Activated CD4-positive, alpha-beta T cell treated with anti-CD3 and anti-CD28 coated beads, Interleukin-2, amount 10 ng/mL, durations not matched to agents 7 days and 5 days (primary cell): ENCODE results near the gene MYO16. TPM values are rescaled to one million over a fixed set of nuclear protein-coding genes. Genes with fewer than 3 reads are reported as not detected.
"Not testable (repeated sequence)": the region's sequence is repeated elsewhere in the genome, so short reads cannot be mapped to it uniquely, and the experiment has no call there.

Experiments used
- CTCF ChIA-PET: fragments of 350-600 bp; sonication (Branson Sonifier 250); formaldehyde crosslinking; loops from one replicate; lab custom pipeline; 2021; ENCODE audit warnings: antibody characterized with exemption; lab: Charles Lee
- POLR2A ChIA-PET: fragments of 350-600 bp; sonication (Branson Sonifier 250); formaldehyde crosslinking; loops from one replicate; lab custom pipeline; 2021; ENCODE audit warnings: antibody characterized with exemption; lab: Charles Lee
- DNase-seq: peaks from one replicate; pipeline ENCODE4 v3.0.0-alpha.2; 2020
- H3K27ac Mint-ChIP-seq: one replicate; pipeline ENCODE4 v1.8.0; 2021; ENCODE audit warnings: mild to moderate bottlenecking, moderate library complexity, mixed read lengths
- H3K27me3 Mint-ChIP-seq: one replicate; pipeline ENCODE4 v1.8.0; 2021; ENCODE audit warnings: mixed read lengths
- H3K36me3 Mint-ChIP-seq: one replicate; pipeline ENCODE4 v1.8.0; 2021; ENCODE audit warnings: low read depth, mixed read lengths
- H3K4me1 Mint-ChIP-seq: one replicate; pipeline ENCODE4 v1.8.0; 2021; ENCODE audit warnings: mixed read lengths
- H3K4me3 Mint-ChIP-seq: one replicate; pipeline ENCODE4 v1.8.0; 2021; ENCODE audit warnings: mild to moderate bottlenecking, moderate library complexity, mixed read lengths
- H3K9me3 Mint-ChIP-seq: one replicate; pipeline ENCODE4 v1.8.0; 2021; ENCODE audit warnings: mixed read lengths
- total RNA-seq, 2 experiments: library from RNA; stranded (reverse); gene quantifications; one replicate each; pipeline ENCODE4 v1.2.3, GENCODE V29; 2021

Gene MYO16
- total RNA-seq, 2 experiments from 2014 or later = not detected

DNA sequence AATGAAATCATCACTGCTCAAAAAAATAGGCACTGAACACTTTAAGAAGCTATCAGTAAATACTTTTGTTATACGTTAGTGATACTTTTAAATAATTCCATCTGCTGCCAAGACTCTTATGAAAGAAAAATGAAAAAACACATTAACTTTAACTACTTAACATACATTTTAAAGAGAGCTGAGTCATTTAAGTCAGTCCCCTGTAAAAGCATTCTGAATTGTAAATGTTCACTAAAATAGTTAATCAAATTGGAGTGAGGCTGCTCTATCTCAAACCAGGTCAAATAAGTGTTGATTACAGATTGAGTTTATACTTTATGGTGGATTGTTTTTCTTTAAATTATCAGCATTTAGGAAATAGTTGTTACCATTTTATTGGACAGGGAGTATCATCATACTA, 274.2 kb downstream of the MYO16 start:
- DNase-seq = no peak
- peaks cover 19% of the 10 kb centered on the region for H3K27me3 Mint-ChIP-seq
- H3K4me1 Mint-ChIP-seq = no peaks in the 10 kb centered on the region
- no peaks in the 10 kb centered on the region for H3K36me3 Mint-ChIP-seq
- no peaks in the 10 kb centered on the region for H3K9me3 Mint-ChIP-seq
- H3K27ac Mint-ChIP-seq = no peak overlapping the region
- CTCF ChIA-PET = no interaction called here
- POLR2A ChIA-PET = interaction anchor here (0.6 kb wide), 1 partner anchor 44 kb away, joined by 3 read pairs; no protein-coding TSS in a partner anchor
- H3K4me3 Mint-ChIP-seq = no peak overlapping the region

DNA sequence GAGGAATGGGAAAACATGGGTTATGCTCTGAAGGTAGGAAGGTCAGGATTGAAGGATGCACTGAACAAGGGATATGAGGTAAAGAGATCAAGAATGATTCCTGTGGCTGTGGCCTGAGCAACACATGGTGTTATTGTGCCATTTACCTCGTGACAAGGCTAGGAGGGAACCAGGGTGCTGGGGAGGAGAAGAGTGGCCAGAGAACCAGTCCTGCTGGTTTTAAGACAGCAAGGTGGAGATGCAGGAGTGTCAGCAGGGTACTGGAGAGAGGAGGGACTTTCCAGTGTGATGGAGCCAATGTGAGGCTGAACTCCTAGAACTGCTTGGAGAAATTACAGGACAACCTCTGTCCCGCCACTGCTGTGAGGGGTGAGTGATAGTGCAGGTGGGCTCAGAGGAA, 282.4 kb downstream of the MYO16 start:
- H3K4me3 Mint-ChIP-seq = no peak overlapping the region
- DNase-seq = no peak
- peaks cover 15% of the 10 kb centered on the region for H3K27me3 Mint-ChIP-seq
- H3K36me3 Mint-ChIP-seq = no peaks in the 10 kb centered on the region
- H3K27ac Mint-ChIP-seq = no peak overlapping the region
- no peaks in the 10 kb centered on the region for H3K9me3 Mint-ChIP-seq
- H3K4me1 Mint-ChIP-seq = peaks cover 17% of the 10 kb centered on the region
- ChIA-PET CTCF (no interaction called here), POLR2A (no interaction called here)

DNA sequence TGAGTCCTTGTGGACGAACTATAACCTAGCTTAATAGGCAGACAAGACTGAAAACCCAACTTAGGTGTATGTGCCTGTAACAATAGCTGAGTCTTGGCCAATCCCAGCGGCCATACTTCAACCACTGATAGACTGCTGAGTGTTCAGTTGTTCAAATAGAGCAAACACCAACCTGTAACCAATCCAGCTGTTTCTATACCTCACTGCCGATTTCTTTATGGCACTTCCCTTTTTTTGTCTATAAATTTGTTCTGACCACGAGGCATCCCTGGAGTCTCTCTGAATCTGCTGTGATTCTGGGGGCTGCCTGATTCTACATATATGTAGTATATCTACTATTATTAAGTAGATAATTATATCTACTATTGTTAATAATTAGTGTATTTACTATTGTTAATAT, 284.3 kb downstream of the MYO16 start:
- H3K27ac Mint-ChIP-seq, H3K36me3 Mint-ChIP-seq, DNase-seq, POLR2A ChIA-PET, H3K9me3 Mint-ChIP-seq, H3K4me3 Mint-ChIP-seq: not testable (repeated sequence)
- H3K4me1 Mint-ChIP-seq = peaks cover 17% of the 10 kb centered on the region
- CTCF ChIA-PET = interaction anchor here (1.6 kb wide), 1 partner anchor 8 kb away, joined by 4 read pairs; no protein-coding TSS in a partner anchor
- peaks cover 15% of the 10 kb centered on the region for H3K27me3 Mint-ChIP-seq

DNA sequence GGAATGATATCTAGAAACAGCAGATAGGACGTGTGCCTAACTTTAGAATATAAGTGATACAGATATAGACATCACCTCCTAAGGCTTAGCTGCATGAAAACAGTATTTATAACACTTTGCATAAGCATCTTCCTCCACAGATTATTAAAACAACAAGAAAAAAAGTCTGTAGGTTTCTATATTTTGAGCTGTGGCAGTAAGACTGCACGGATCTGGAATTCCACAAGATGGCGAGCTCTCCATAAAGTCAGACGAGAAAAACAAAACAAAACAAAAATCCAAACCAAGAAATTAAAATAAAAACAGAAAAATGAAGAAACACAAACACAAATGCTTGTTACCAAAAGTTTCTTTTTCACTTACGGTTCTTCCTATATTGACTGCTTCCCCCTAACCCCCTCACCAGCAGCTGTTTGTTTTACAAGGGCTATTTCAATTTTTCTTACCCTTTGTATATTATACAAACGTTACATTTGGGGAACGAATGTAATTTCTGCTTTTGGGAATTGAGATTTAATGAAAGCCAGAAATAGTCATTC, 285.8 kb downstream of the MYO16 start:
- Mint-ChIP-seq H3K4me1 (peaks cover 18% of the 10 kb centered on the region), H3K4me3 (peak overlapping the region; percentile 19), H3K36me3 (no peaks in the 10 kb centered on the region), H3K27ac (peak overlapping the region; percentile 83), H3K27me3 (peaks cover 14% of the 10 kb centered on the region), H3K9me3 (no peaks in the 10 kb centered on the region)
- DNase-seq = no peak
- CTCF ChIA-PET = interaction anchor here (0.5 to 0.9 kb wide), 5 partner anchors 18 to 1200 kb away, joined by 3 to 5 read pairs (median 3); partner anchors contain the start of gene LIG4
- POLR2A ChIA-PET = no interaction called here

DNA sequence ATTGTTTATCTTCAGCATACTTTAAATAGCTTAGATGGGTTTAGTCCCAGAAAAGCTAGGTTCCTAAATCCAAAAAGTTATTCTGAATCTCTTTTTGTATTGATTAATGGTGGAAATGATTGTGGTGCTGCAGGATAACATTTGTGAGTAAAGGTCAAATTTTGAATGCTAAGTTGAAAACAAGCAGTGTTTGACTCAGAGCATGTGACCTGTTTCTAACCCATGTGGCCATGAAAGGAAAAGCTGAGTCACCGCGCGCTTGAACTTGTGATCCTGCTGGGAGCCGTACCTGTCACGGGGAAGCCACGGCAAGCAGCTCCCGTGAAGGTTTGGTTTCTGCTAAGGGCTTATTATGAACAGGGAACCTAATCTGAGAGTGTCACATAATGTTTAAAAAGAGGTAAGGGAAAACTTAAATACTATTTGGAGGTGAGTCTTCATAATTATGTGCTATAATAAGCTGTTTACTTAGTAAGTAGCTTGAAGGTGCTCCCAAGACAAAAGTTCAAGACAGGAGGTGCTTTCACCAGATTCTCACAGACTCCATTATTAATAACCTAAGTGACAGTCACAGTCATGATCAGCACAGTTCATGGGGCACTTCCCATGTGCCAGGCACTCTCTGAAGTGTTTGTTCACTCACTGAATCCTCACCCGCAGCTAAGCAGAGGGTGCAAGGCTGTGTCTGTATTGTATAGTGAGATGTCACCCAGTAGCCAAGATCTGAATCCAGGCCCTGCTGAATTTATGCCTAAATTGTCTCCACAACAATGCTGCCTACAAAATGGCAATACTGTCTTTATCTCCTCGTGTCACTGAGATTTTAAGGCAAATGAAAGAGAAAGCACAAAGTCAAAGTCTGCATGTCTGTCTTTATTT, 286.5 kb downstream of the MYO16 start:
- peak; percentile 79 for DNase-seq
- H3K36me3 Mint-ChIP-seq = no peaks in the 10 kb centered on the region
- peaks cover 20% of the 10 kb centered on the region for H3K4me1 Mint-ChIP-seq
- peak overlapping the region; percentile 83 for H3K27ac Mint-ChIP-seq
- peak overlapping the region; percentile 45 for H3K4me3 Mint-ChIP-seq
- peaks cover 8% of the 10 kb centered on the region for H3K27me3 Mint-ChIP-seq
- POLR2A ChIA-PET = no interaction called here
- no peaks in the 10 kb centered on the region for H3K9me3 Mint-ChIP-seq
- CTCF ChIA-PET = interaction anchor here (0.5 to 0.8 kb wide), 2 partner anchors 21 to 32 kb away, joined by 3 read pairs; no protein-coding TSS in a partner anchor

DNA sequence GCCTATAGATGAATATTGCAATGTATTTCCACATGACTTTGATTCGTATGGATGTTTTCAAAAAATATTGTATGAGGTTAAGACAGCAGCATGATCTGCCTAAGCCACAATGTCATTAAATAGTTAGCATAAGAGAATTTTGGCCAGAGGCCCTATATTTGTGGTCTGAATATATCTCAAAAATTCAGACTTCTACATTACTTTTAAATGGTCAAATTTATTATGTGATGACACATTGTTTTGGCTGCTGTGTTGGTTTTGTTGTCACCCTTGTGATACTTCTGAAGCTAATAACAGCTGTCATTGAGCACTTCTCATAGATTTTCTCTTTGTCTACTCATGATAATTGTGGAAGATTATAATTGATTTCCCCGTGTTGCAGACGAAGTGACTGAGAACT, 288.2 kb downstream of the MYO16 start:
- no peaks in the 10 kb centered on the region for H3K9me3 Mint-ChIP-seq
- H3K4me1 Mint-ChIP-seq = peaks cover 20% of the 10 kb centered on the region
- ChIA-PET CTCF (interaction anchor here (1.0 kb wide), 1 partner anchor 16 kb away, joined by 3 read pairs; no protein-coding TSS in a partner anchor), POLR2A (no interaction called here)
- DNase-seq = no peak
- H3K27ac Mint-ChIP-seq = no peak overlapping the region
- H3K27me3 Mint-ChIP-seq = peaks cover 2% of the 10 kb centered on the region
- no peak overlapping the region for H3K4me3 Mint-ChIP-seq
- H3K36me3 Mint-ChIP-seq = no peaks in the 10 kb centered on the region

DNA sequence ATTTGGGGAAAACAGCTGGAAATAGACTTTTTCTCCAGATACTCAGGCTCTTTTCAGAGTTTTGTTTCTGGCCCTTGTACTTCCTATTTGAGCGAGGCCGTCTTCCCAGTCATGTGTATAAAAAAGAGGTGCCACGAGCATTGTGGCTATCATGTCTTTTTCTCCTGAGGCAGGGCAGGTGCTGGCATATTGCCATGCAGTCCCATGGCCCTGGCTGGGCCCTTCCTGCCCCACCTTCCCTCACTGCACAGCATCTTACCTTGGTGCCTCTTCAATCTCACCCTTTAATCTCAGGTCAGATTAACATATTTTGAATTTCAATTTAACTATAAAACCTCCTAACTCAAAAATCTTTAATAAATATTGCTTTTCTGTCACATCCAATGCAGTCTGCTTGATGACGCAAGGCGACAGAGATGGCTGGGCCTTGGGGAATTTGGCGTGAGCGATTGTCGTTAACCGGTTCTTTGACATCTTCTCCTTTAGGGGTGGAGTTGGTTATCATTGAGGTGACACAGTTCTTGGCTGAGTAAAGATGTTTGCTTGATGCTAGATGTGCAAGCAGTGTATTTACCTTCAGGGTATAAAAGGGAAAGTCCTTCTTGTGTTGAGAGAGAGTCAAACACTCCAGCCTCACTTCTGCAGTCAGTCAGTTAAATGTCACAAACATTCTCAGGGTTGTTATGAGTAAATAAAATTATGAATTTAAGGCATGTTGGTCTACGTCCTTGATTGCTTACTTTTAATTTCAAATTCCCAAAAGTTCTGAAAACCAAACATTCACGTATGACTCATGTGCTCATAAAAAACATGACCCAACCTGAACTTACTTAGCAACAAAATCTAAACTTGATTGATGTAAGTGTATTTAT, 289.9 kb downstream of the MYO16 start:
- Mint-ChIP-seq H3K36me3 (no peaks in the 10 kb centered on the region), H3K4me3 (no peak overlapping the region), H3K4me1 (peaks cover 20% of the 10 kb centered on the region), H3K27ac (no peak overlapping the region), H3K27me3 (no peaks in the 10 kb centered on the region), H3K9me3 (no peaks in the 10 kb centered on the region)
- CTCF ChIA-PET = interaction anchor here (0.6 kb wide), 1 partner anchor 813 kb away, joined by 5 read pairs; no protein-coding TSS in a partner anchor
- no peak for DNase-seq
- POLR2A ChIA-PET = no interaction called here

DNA sequence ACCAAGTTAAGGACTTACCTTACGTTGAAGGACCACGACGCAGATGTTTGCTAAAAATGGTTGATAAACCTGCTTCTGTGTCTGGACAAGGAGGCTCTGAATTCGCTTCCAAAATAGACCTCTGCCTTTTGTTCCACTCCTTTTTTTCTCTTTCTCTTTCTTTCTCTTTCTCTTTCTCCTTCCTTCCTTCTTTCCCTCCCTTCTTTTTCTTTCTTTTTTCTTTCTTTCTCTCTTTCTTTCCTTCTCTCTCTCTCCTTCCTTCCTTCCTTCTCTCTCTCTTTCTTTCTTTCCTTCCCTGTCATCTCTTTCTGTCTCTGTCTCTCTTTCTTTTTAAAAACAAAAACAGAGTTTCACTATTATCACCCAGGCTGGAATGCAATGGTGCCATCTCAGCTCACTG, 290.7 kb downstream of the MYO16 start:
- Mint-ChIP-seq H3K27me3 (no peaks in the 10 kb centered on the region), H3K27ac (no peak overlapping the region)
- POLR2A ChIA-PET = no interaction called here

DNA sequence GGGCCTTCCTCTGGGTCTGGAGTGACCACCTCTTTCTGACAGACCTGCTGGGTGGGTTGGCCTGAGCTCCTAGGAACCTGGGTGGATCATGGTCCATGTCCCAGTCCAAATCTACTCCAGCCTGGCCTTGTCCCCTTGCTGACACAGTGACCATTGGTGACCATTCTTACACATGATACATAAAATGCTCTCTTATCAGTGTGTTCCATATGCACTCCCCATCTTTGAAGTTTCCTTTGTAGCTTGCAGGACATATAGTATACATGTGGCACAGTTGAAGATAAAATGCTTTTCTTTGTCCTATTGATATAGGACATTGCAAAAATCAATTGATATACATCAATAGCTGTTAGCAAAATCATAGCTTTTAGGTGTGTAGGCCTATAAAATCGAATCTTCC, 291.8 kb downstream of the MYO16 start:
- DNase-seq = no peak
- ChIA-PET POLR2A (no interaction called here), CTCF (no interaction called here)
- Mint-ChIP-seq H3K4me3 (no peak overlapping the region), H3K27ac (no peak overlapping the region), H3K27me3 (no peaks in the 10 kb centered on the region), H3K4me1 (peaks cover 6% of the 10 kb centered on the region), H3K9me3 (no peaks in the 10 kb centered on the region), H3K36me3 (no peaks in the 10 kb centered on the region)

More for the DNA sequence above, 290.7 kb downstream of the MYO16 start:
- Mint-ChIP-seq H3K9me3 (no peaks in the 10 kb centered on the region), H3K4me1 (peaks cover 17% of the 10 kb centered on the region), H3K4me3 (no peak overlapping the region), H3K36me3 (no peaks in the 10 kb centered on the region)
- no peak for DNase-seq
- CTCF ChIA-PET = no interaction called here

DNA sequence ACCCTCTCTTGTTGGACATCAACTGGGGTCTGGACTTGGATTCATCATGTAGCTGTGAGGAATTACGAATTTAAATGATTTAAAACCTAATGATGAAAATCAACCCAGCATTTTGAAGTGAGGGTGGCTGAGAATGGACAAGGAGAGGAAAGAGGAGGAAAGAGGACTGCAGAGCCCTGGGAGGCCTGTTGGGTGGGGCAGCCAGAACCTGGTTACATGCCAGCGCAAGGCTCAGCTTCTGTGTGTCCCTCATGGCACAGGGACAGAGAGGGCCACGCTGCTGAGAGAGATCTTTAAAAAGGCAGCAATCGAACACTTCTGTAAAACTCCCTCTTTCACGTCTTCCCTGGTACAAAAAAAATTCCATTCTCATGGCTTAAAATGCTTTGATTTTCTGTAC, 292.7 kb downstream of the MYO16 start:
- Mint-ChIP-seq H3K36me3 (no peaks in the 10 kb centered on the region), H3K9me3 (no peaks in the 10 kb centered on the region), H3K27ac (no peak overlapping the region), H3K4me1 (peaks cover 3% of the 10 kb centered on the region), H3K4me3 (no peak overlapping the region), H3K27me3 (no peaks in the 10 kb centered on the region)
- DNase-seq = no peak
- ChIA-PET POLR2A (no interaction called here), CTCF (interaction anchor here (0.5 to 0.8 kb wide), 2 partner anchors 27 to 1049 kb away, joined by 3 read pairs; no protein-coding TSS in a partner anchor)

DNA sequence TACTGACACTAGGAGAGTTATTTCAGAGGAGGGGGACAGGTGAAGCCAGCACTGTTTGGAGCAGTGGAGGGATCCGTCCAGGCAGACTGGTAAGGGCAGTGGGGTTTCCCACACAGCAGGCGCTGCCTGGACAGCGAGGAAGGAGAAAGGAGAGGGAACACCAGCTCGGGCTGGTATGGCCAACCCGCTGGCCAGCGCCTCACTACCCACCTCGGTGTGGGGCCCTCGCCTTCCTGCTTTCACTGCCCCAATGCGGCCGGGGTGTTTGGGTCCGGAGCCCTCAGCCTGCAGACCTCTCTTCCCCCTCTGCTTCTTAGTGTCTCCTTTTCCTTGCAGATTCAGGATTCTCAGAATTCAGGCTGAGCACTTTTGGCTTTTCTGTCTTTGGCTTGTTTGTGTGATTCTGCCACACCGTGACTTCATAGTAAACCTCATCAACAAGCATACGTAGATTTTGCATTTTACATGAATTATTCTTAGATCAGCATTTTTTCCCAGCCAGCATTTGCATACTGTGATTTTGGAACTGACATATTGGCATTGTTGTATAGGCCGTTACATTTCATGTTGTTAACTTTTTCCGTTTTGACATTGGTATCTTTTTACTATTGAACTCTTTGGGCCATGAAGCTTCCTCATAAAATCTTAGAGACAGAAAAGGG, 294.1 kb downstream of the MYO16 start:
- no peaks in the 10 kb centered on the region for H3K36me3 Mint-ChIP-seq
- H3K27ac Mint-ChIP-seq = no peak overlapping the region
- no peak for DNase-seq
- H3K4me3 Mint-ChIP-seq = no peak overlapping the region
- H3K4me1 Mint-ChIP-seq = peaks cover 3% of the 10 kb centered on the region
- CTCF ChIA-PET = no interaction called here
- H3K27me3 Mint-ChIP-seq = no peaks in the 10 kb centered on the region
- no peaks in the 10 kb centered on the region for H3K9me3 Mint-ChIP-seq
- POLR2A ChIA-PET = no interaction called here

DNA sequence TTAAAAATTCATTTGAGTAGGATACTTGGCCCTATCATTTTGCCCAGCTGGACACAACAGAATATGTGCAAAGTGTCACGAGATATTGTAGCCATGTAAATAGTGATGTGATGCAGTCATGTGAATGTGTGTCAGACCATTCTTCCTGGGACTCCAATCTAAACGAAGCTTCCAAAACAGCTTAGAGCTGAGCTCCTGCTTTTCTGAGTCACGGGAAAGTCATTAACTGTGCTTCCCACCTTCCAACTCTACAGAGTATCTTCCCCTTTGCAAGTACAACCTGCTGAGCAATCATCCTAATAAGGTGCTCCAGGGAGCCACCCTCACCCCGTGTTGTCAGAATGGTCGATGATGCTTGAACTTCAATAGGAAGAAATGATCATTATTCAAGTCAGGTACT, 294.7 kb downstream of the MYO16 start:
- Mint-ChIP-seq H3K27ac (no peak overlapping the region), H3K36me3 (no peaks in the 10 kb centered on the region), H3K4me1 (peaks cover 2% of the 10 kb centered on the region), H3K4me3 (no peak overlapping the region), H3K9me3 (no peaks in the 10 kb centered on the region), H3K27me3 (peaks cover under 1% of the 10 kb centered on the region)
- ChIA-PET CTCF (interaction anchor here (0.6 kb wide), 1 partner anchor 1161 kb away, joined by 3 read pairs; no protein-coding TSS in a partner anchor), POLR2A (no interaction called here)
- DNase-seq = no peak
